GM19397 (cell line): ENCODE data around the gene C3orf80.
"Not testable (repeated sequence)": the region's sequence is repeated elsewhere in the genome, so short reads cannot be mapped to it uniquely, and the experiment has no call there.

Experiments used
- ATAC-seq: cut with Tn5 transposase; IDR thresholded peaks from one replicate; pipeline ENCODE4 v1.9.1; 2021; ENCODE audit warnings: mild to moderate bottlenecking, moderate library complexity; ENCODE audit not compliant: unreplicated experiment

C3orf80 gene

DNA sequence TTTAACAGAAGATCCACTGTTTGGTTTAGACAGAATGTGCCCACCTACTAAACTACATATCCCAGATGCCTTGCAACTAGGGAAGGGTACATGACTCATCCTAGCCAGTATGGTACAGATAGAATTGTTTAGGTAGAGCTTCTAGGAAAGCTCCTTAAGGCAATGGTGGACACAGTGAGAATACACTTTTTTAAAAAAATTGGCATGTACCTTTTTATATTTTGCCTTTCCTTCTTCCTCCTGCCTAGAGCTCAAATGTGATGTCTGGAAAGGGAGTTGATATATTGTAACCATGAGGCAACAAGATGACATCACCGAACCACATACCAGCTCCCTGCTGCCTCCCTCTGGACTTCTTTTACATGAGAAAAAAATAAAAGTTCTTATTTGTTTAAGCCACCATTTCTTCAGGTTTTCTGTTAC is 14.4 kb upstream of the C3orf80 start:
- no peak for ATAC-seq

DNA sequence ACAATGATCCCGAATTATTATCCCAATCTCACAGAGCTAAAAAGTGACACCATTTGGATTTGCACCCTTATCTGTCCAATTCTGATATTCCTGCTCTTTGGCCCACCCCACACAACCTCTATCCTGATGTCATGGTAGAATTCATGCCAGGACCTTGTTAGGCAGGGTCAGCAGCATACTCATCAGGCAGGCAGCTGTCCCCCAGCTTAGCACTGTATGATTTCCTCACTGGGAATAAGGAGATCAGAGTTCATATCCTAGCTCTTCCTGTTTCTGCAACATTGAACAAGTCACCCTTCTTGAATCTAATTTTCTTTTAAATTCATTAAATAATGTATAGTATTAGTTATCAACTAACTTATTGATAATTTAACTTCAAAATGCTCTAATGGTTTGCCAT is 12.0 kb upstream of the C3orf80 start:
- no peak for ATAC-seq

- ATAC-seq = no peak
Measured at GRCh38 chr3:160217675-160218074, 7.5 kb upstream of the C3orf80 start.

DNA sequence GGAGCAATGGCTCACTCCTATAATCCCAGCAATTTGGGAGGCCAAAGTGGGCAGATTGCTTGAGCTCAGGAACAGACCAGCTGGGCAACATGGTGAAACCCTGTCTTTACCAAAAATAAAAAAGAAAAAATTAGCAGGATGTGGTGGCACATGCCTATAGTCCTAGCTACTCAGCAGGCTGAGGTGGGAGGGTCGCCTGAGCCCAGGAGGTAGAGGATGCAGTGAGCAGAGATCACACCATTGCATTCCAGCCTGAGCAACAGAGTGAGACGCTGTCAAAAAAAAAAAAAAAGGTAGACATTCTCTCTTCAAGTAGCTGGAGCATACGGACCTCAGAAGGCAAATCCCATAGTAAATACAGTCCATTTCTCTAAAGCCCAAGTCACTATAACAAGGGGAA is 7.1 kb upstream of the C3orf80 start:
- no peak for ATAC-seq

- ATAC-seq = no peak
Measured at GRCh38 chr3:160220038-160220437, 5.2 kb upstream of the C3orf80 start.

DNA sequence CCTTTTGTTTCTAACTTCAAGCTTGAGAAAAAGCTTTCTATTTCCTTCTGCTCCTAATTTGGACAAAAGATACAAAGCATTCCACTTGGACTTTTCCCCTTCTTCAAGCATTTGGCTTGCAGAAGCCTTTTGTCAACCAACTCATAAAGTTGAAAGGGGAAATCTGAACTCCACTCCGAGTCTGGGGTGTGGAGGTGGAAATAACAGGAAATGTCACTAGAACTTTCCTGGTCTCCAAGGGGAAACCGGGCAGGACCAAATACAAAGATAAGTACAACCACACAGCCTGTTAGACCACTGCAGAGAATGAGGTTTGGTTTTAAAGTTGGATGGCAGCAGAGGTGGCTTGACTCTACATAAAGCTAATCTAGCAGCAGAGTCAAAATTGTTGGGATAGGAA is 4.2 kb upstream of the C3orf80 start:
- ATAC-seq = no peak

DNA sequence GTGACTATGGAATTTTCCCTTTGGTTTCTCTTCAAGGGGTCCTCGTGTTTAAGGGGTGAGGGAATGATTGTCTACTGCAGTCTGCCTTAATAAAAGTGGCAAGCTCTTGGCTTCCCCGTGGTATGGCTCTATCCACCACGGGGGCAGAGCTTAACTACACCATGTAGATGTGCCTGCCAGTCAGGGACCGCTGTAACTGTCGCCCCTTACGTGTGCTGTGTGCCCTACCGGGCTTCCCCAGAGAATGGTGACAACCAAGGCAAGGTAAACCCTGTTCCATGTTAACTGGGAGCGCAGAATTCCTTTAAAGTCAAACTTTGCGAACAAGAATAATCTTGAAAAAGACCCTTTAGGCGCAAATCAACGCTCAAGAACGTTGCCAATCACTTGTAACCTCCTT is 966 bp upstream of the C3orf80 start:
- ATAC-seq = no peak

DNA sequence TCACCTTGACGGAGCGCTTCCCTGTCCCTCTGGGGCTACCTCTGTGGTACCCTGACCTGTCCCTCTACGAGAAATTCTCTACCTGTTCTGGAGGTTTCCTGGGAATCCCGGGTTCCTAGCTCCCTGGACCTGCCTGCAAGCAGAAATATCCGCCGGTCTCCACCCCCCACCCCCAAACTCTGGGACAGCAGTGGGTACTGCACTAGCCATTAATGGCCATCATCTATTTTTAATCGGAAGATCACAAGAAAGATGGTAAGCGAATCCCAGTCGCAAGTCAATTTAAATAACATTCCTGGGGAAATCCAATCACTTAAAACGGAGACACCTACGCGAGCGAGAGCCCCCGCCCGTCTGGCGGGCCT is 429 bp upstream of the C3orf80 start:
- ATAC-seq = no peak

GRCh38 chr3:160226026-160226907 is 1.0 kb downstream of the C3orf80 start:
- ATAC-seq = peak; percentile 30

- ATAC-seq = no peak
Measured at GRCh38 chr3:160227419-160227818, 2.2 kb downstream of the C3orf80 start.

DNA sequence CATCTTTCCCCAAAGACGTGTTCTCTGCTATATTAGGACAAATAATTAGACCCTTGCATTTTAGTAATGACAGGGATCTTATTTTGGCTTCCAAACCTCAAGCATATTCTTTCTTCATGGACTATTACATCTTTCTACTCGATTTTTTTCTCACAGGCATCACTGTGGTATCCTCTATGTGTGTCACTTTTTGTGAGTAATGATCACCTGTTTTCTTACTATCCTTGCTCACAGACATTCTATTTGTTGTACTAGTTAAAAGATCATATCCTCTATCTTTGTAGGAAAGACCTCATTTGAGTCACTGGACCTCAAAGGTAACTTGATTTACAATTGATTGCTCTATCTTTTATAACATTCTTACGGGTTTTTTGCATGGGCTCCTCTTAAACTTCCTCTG is 6.8 kb downstream of the C3orf80 start:
- no peak for ATAC-seq

DNA sequence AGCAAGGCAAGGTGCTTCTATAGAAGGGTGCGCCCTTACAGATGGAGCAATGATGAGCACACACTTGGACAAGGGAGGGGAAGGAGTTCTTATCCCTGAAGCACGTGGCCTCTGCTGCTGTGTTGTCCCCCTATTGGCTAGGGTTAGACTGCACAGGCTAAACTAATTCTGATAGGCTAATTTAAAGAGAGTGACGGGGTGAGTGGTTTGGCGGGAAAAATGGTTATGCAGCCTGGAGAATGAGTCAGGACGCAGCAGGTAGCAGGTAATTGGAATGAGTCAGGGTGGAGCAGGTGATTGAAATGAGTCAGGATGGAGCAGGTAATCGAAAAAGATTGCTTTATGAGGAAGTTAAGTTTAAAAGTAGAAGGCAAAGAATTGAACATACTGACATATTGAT is 15.5 kb downstream of the C3orf80 start:
- not testable (repeated sequence) for ATAC-seq

GRCh38 chr3:160245261-160245800 is 20.1 kb downstream of the C3orf80 start:
- no peak for ATAC-seq

DNA sequence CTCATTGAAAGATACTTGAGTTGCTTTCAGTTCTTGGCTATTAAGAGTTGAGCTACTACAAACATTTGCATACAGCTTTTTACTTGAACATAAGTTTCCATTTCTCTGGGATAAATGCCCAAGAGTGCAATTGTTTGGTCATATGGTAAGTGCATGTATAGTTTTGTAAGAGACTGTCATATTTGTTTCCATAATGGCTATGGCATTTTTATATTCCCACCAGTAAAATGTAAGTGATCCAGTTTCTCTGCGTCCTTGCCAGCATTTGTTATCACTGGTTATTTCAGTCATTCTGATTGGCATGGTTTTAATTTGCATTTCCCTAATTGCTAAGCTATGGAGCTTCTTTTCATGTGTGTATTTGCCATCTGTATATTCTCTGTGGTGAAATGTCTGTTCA is 22.5 kb downstream of the C3orf80 start:
- no peak for ATAC-seq

DNA sequence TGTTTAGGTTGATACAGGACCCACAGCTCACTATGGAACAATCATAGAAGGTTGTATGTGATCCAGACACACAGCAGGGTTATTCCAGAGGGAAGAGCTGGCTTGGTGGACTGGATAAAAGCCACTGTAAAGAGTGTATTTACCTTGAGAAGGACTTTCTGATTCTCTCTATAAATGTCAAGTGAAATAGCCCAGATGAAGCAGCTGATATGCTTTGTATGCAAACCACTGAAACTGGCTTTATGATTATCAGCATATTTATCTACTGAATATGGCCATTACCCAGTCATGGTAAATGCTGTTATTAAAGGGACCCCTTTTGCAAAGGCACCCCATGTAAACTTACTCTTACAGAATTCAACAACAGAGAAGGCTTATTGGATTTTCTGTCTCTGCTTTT is 28.1 kb downstream of the C3orf80 start:
- ATAC-seq = no peak

DNA sequence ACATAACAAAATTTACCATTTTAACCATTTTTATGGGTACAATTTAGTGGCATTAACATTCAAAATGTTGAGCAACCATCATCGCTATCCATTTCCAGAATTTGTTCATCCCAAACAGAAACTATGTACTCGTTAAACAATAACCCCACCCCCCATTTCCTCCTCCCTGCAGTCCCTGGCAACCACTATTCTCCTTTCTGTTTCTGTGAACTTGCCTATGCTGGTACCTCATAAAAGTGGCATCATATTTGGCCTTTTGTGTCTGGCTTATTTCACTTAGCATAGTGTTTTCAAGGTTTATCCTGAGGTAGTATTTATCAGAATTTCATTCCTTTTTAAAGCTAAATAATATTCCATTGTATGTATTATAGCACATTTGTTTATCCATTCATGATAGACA is 32.4 kb downstream of the C3orf80 start:
- ATAC-seq = no peak

DNA sequence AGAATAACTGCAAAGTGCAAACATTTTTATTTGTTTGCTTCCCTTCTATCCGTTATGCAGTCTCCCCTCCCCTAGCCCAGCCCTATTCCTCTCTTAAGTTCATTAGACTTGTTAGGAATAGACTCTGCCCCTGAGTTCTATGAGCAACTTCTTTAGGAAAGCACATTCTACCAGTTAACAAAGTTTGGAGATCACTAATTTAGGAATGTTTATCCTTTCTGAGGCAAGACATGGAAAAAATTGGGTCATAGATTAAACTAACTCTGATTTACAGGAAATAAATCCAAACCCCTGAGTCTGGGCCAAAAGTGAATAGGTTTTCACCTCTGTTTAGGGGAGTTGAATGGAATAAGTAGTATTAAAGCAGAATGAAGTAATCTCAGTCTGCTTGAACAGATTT is 34.4 kb downstream of the C3orf80 start:
- ATAC-seq = no peak

DNA sequence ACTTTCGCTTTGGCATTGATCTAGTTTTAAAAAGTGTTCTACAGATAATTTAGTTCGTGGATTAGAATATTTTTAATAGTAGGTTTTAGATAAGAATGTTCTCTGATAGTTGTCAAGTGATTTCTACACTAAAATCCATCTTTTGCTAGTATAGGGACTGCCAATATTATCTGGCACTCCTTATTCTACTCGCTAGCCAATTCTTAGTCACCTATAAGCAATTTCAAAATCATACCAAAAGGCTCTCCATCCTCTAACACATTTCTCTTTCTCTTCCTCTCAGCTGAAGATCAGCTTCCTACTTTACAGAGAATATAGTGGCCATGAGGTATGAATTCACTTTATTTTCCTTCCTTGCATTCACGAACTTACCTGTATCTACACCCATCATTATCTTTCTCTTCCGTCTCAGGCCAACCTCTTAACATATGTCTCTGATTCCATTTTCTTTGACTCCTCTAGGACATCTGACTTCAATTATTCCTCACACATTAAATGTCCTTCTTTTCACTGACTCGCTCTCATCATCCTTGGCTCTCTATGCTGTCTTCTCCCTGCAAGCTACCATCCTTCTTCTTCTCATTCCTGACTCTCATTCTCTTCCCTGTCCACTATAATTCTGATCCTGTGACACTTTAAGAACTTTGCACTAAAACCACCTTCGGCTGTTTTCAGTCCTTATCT is 35.5 kb downstream of the C3orf80 start:
- ATAC-seq = no peak

GRCh38 chr3:160265088-160265487 is 39.9 kb downstream of the C3orf80 start:
- ATAC-seq = no peak
